ENCODE results near the gene MED13L.

MED13L gene

GRCh38 chr12:116304621-116305020 is 27.1 kb upstream of the MED13L start:
- in situ Hi-C loops (cut with HindIII; ENCODE audit: low sequenced_read_pairs), result no loop called here

GRCh38 chr12:116303929-116304328 is 26.4 kb upstream of the MED13L start:
- in situ Hi-C loops (cut with HindIII; ENCODE audit: low sequenced_read_pairs), result no loop called here

- in situ Hi-C loops (cut with HindIII; ENCODE audit: low sequenced_read_pairs), result no loop called here
Measured at GRCh38 chr12:116303066-116303465, 25.6 kb upstream of the MED13L start.

GRCh38 chr12:116302166-116303058 is 24.9 kb upstream of the MED13L start:
- in situ Hi-C loops (cut with HindIII; ENCODE audit: low sequenced_read_pairs), result no loop called here

GRCh38 chr12:116301621-116302020 is 24.1 kb upstream of the MED13L start:
- in situ Hi-C loops (cut with HindIII; ENCODE audit: low sequenced_read_pairs), result no loop called here

- in situ Hi-C loops (cut with HindIII; ENCODE audit: low sequenced_read_pairs), result no loop called here
Measured at GRCh38 chr12:116299665-116300328, 22.3 kb upstream of the MED13L start.

- in situ Hi-C loops (cut with HindIII; ENCODE audit: low sequenced_read_pairs), result no loop called here
Measured at GRCh38 chr12:116299064-116299463, 21.6 kb upstream of the MED13L start.

GRCh38 chr12:116298578-116298977 is 21.1 kb upstream of the MED13L start:
- in situ Hi-C loops (cut with HindIII; ENCODE audit: low sequenced_read_pairs), result no loop called here

GRCh38 chr12:116297224-116297834 is 19.8 kb upstream of the MED13L start:
- in situ Hi-C loops (cut with HindIII; ENCODE audit: low sequenced_read_pairs), result no loop called here

GRCh38 chr12:116295327-116296263 is 18.1 kb upstream of the MED13L start:
- in situ Hi-C loops (cut with HindIII; ENCODE audit: low sequenced_read_pairs), result no loop called here

GRCh38 chr12:116294454-116295165 is 17.1 kb upstream of the MED13L start:
- in situ Hi-C loops (cut with HindIII; ENCODE audit: low sequenced_read_pairs), result no loop called here

GRCh38 chr12:116293687-116294453 is 16.4 kb upstream of the MED13L start:
- in situ Hi-C loops (cut with HindIII; ENCODE audit: low sequenced_read_pairs), result no loop called here

GRCh38 chr12:116291218-116291617 is 13.7 kb upstream of the MED13L start:
- in situ Hi-C loops (cut with HindIII; ENCODE audit: low sequenced_read_pairs), result no loop called here

GRCh38 chr12:116288735-116289134 is 11.2 kb upstream of the MED13L start:
- in situ Hi-C loops (cut with HindIII; ENCODE audit: low sequenced_read_pairs), result no loop called here

GRCh38 chr12:116287842-116288301 is 10.4 kb upstream of the MED13L start:
- in situ Hi-C loops (cut with HindIII; ENCODE audit: low sequenced_read_pairs), result no loop called here

GRCh38 chr12:116284396-116284795 is 6.9 kb upstream of the MED13L start:
- in situ Hi-C loops (cut with HindIII; ENCODE audit: low sequenced_read_pairs), result loop anchor here (5.0 kb wide), 1 partner anchor 68 kb away; no protein-coding TSS in a partner anchor

- in situ Hi-C loops (cut with HindIII; ENCODE audit: low sequenced_read_pairs), result loop anchor here (5.0 kb wide), 1 partner anchor 68 kb away; no protein-coding TSS in a partner anchor
Measured at GRCh38 chr12:116283881-116284280, 6.4 kb upstream of the MED13L start.

- in situ Hi-C loops (cut with HindIII; ENCODE audit: low sequenced_read_pairs), result loop anchor here (5.0 kb wide), 1 partner anchor 70 kb away; no protein-coding TSS in a partner anchor
Measured at GRCh38 chr12:116282371-116283286, 5.1 kb upstream of the MED13L start.
